ENCODE measurements around the gene IL1A. TPM values are rescaled to one million over a fixed set of nuclear protein-coding genes. Genes with fewer than 3 reads are reported as not detected.
A peak's percentile ranks its signal among the peaks of the same experiment; 100 is the strongest.

Gene IL1A
- total RNA-seq, 2 donors from 2014 or later, result 1.4 to 6.6 TPM

GRCh38 chr2:112733871-112734270 lies 50.4 kb downstream of the IL1A start:
- Mint-ChIP-seq H3K27me3 (ENCODE audit: low read depth) (no peaks in the 10 kb centered on the region), H3K9me3 (no peaks in the 10 kb centered on the region), H3K27ac (no peak overlapping the region), H3K4me3 (no peak overlapping the region), H3K4me1 (ENCODE audit: low read depth) (peaks cover 10% of the 10 kb centered on the region), H3K36me3 (ENCODE audit: insufficient read depth in 2 of 2) (peaks cover 0 to 13% of the 10 kb centered on the region in 2 donors)
- no peak for ATAC-seq (replicated peaks in 1 of 2)
- no peak for DNase-seq

- ATAC-seq (replicated peaks in 1 of 2) (no peak), DNase-seq (no peak)
- H3K27me3 Mint-ChIP-seq (ENCODE audit: low read depth), result no peaks in the 10 kb centered on the region
- H3K9me3 Mint-ChIP-seq, result no peaks in the 10 kb centered on the region
- peaks cover 0 to 10% of the 10 kb centered on the region in 2 donors for H3K36me3 Mint-ChIP-seq (ENCODE audit: insufficient read depth in 2 of 2)
- peaks cover 10% of the 10 kb centered on the region for H3K4me1 Mint-ChIP-seq (ENCODE audit: low read depth)
- no peak overlapping the region for H3K27ac Mint-ChIP-seq
- no peak overlapping the region for H3K4me3 Mint-ChIP-seq
These were observed 50.8 kb downstream of the IL1A start for GRCh38 chr2:112733456-112733855.

GRCh38 chr2:112731479-112731878 lies 52.8 kb downstream of the IL1A start:
- H3K27me3 Mint-ChIP-seq (ENCODE audit: low read depth), result no peaks in the 10 kb centered on the region
- peaks cover 6% of the 10 kb centered on the region for H3K4me1 Mint-ChIP-seq (ENCODE audit: low read depth)
- no peaks in the 10 kb centered on the region for H3K9me3 Mint-ChIP-seq
- peaks cover 0 to under 1% of the 10 kb centered on the region in 2 donors for H3K36me3 Mint-ChIP-seq (ENCODE audit: insufficient read depth in 2 of 2)
- peak overlapping the region; percentile 40 for H3K27ac Mint-ChIP-seq
- ATAC-seq (replicated peaks in 1 of 2) (peak in 1 of 2 donors; percentile 55), DNase-seq (no peak)
- H3K4me3 Mint-ChIP-seq, result no peak overlapping the region

- H3K27ac Mint-ChIP-seq, result no peak overlapping the region
- ATAC-seq (replicated peaks in 1 of 2), result no peak
- no peak for DNase-seq
These were observed 53.5 kb downstream of the IL1A start for GRCh38 chr2:112730791-112731190.

GRCh38 chr2:112730216-112730615 lies 54.1 kb downstream of the IL1A start:
- Mint-ChIP-seq H3K27ac (no peak overlapping the region), H3K9me3 (no peaks in the 10 kb centered on the region), H3K27me3 (ENCODE audit: low read depth) (no peaks in the 10 kb centered on the region), H3K4me3 (no peak overlapping the region), H3K4me1 (ENCODE audit: low read depth) (peaks cover 8% of the 10 kb centered on the region), H3K36me3 (ENCODE audit: insufficient read depth in 2 of 2) (no peaks in the 10 kb centered on the region)
- DNase-seq (no peak), ATAC-seq (replicated peaks in 1 of 2) (no peak)

More at GRCh38 chr2:112730791-112731190, 53.5 kb downstream of the IL1A start:
- Mint-ChIP-seq H3K9me3 (no peaks in the 10 kb centered on the region), H3K27me3 (ENCODE audit: low read depth) (no peaks in the 10 kb centered on the region), H3K4me3 (no peak overlapping the region), H3K36me3 (ENCODE audit: insufficient read depth in 2 of 2) (no peaks in the 10 kb centered on the region), H3K4me1 (ENCODE audit: low read depth) (peaks cover 8% of the 10 kb centered on the region)

- Mint-ChIP-seq H3K27me3 (ENCODE audit: low read depth) (no peaks in the 10 kb centered on the region), H3K4me1 (ENCODE audit: low read depth) (peaks cover 8% of the 10 kb centered on the region), H3K27ac (no peak overlapping the region), H3K36me3 (ENCODE audit: insufficient read depth in 2 of 2) (no peaks in the 10 kb centered on the region), H3K9me3 (no peaks in the 10 kb centered on the region), H3K4me3 (no peak overlapping the region)
- ATAC-seq (replicated peaks in 1 of 2) (no peak), DNase-seq (no peak)
These were observed 55.7 kb downstream of the IL1A start for GRCh38 chr2:112728378-112729175.

GRCh38 chr2:112728029-112728362 lies 56.3 kb downstream of the IL1A start:
- peaks cover 8% of the 10 kb centered on the region for H3K4me1 Mint-ChIP-seq (ENCODE audit: low read depth)
- DNase-seq, result no peak
- H3K9me3 Mint-ChIP-seq, result no peaks in the 10 kb centered on the region
- H3K27me3 Mint-ChIP-seq (ENCODE audit: low read depth), result no peaks in the 10 kb centered on the region
- ATAC-seq (replicated peaks in 1 of 2), result no peak
- no peaks in the 10 kb centered on the region for H3K36me3 Mint-ChIP-seq (ENCODE audit: insufficient read depth in 2 of 2)
- H3K27ac Mint-ChIP-seq, result no peak overlapping the region
- no peak overlapping the region for H3K4me3 Mint-ChIP-seq

- no peak for DNase-seq
- H3K4me3 Mint-ChIP-seq, result no peak overlapping the region
- ATAC-seq (replicated peaks in 1 of 2), result no peak
- peaks cover 8% of the 10 kb centered on the region for H3K4me1 Mint-ChIP-seq (ENCODE audit: low read depth)
- H3K36me3 Mint-ChIP-seq (ENCODE audit: insufficient read depth in 2 of 2), result no peaks in the 10 kb centered on the region
- no peaks in the 10 kb centered on the region for H3K27me3 Mint-ChIP-seq (ENCODE audit: low read depth)
- no peak overlapping the region for H3K27ac Mint-ChIP-seq
- no peaks in the 10 kb centered on the region for H3K9me3 Mint-ChIP-seq
These were observed 56.8 kb downstream of the IL1A start for GRCh38 chr2:112727276-112728028.

- DNase-seq, result peak; percentile 89 to 92
- no peak overlapping the region for H3K4me3 Mint-ChIP-seq
- peak; percentile 92 to 95 for ATAC-seq (replicated peaks in 1 of 2)
- peaks cover 8% of the 10 kb centered on the region for H3K4me1 Mint-ChIP-seq (ENCODE audit: low read depth)
- H3K36me3 Mint-ChIP-seq (ENCODE audit: insufficient read depth in 2 of 2), result no peaks in the 10 kb centered on the region
- no peaks in the 10 kb centered on the region for H3K27me3 Mint-ChIP-seq (ENCODE audit: low read depth)
- H3K9me3 Mint-ChIP-seq, result no peaks in the 10 kb centered on the region
- H3K27ac Mint-ChIP-seq, result no peak overlapping the region
These were observed 57.7 kb downstream of the IL1A start for GRCh38 chr2:112726487-112727190.

GRCh38 chr2:112725545-112726457 lies 58.5 kb downstream of the IL1A start:
- H3K4me1 Mint-ChIP-seq (ENCODE audit: low read depth), result peaks cover 8% of the 10 kb centered on the region
- H3K4me3 Mint-ChIP-seq, result no peak overlapping the region
- peaks cover 2% of the 10 kb centered on the region for H3K27me3 Mint-ChIP-seq (ENCODE audit: low read depth)
- no peak for DNase-seq
- no peaks in the 10 kb centered on the region for H3K9me3 Mint-ChIP-seq
- ATAC-seq (replicated peaks in 1 of 2), result no peak
- H3K27ac Mint-ChIP-seq, result no peak overlapping the region
- no peaks in the 10 kb centered on the region for H3K36me3 Mint-ChIP-seq (ENCODE audit: insufficient read depth in 2 of 2)

- DNase-seq (peak in 1 of 2 donors; percentile 31), ATAC-seq (replicated peaks in 1 of 2) (no peak)
- peaks cover 7% of the 10 kb centered on the region for H3K27me3 Mint-ChIP-seq (ENCODE audit: low read depth)
- no peaks in the 10 kb centered on the region for H3K36me3 Mint-ChIP-seq (ENCODE audit: insufficient read depth in 2 of 2)
- no peaks in the 10 kb centered on the region for H3K9me3 Mint-ChIP-seq
- peaks cover 8% of the 10 kb centered on the region for H3K4me1 Mint-ChIP-seq (ENCODE audit: low read depth)
- H3K27ac Mint-ChIP-seq, result no peak overlapping the region
- no peak overlapping the region for H3K4me3 Mint-ChIP-seq
These were observed 59.4 kb downstream of the IL1A start for GRCh38 chr2:112724591-112725525.

- Mint-ChIP-seq H3K9me3 (no peaks in the 10 kb centered on the region), H3K27ac (no peak overlapping the region), H3K4me1 (ENCODE audit: low read depth) (peaks cover 8% of the 10 kb centered on the region), H3K36me3 (ENCODE audit: insufficient read depth in 2 of 2) (no peaks in the 10 kb centered on the region), H3K27me3 (ENCODE audit: low read depth) (peaks cover 7% of the 10 kb centered on the region), H3K4me3 (no peak overlapping the region)
- DNase-seq (no peak), ATAC-seq (replicated peaks in 1 of 2) (no peak)
These were observed 60.3 kb downstream of the IL1A start for GRCh38 chr2:112723995-112724394.

Data from activated T-cell treated with anti-CD3 and anti-CD28 coated beads, Interleukin-2, amount 50 U/mL, for 72 hours (primary cell).